HFF-Myc (cell line): Measurements from ENCODE around the gene NOL12.
A peak's percentile ranks its signal among the peaks of the same experiment; 100 is the strongest.

Experiments used
- DNase-seq: peaks from one replicate; pipeline ENCODE4 v3.0.0-alpha.2; 2011; ENCODE audit warnings: low read depth; ENCODE audit errors: extremely low read depth
- H3K4me3 ChIP-seq: replicated peaks from 2 replicates; pipeline ENCODE4 v1.5.1; 2011; ENCODE audit warnings: low read depth, mild to moderate bottlenecking, control low read depth, low read length
- CTCF ChIP-seq: IDR thresholded peaks from 2 replicates; pipeline ENCODE4 v1.5.1; 2012; ENCODE audit warnings: mild to moderate bottlenecking, low read depth, low read length, control low read depth; ENCODE audit errors: missing control alignments

The NOL12 gene

GRCh38 chr22:37665487-37665886 lies 20.7 kb upstream of the NOL12 start:
- no peak for TF ChIP-seq CTCF
- no peak overlapping the region for H3K4me3 ChIP-seq
- no peak for DNase-seq

GRCh38 chr22:37669586-37669985 lies 16.6 kb upstream of the NOL12 start:
- no peak for DNase-seq
- TF ChIP-seq CTCF, result no peak
- H3K4me3 ChIP-seq, result no peak overlapping the region

- DNase-seq, result no peak
- H3K4me3 ChIP-seq, result no peak overlapping the region
- TF ChIP-seq CTCF, result no peak
Observed at GRCh38 chr22:37672206-37672919, 13.8 kb upstream of the NOL12 start.

- no peak for DNase-seq
- no peak overlapping the region for H3K4me3 ChIP-seq
- TF ChIP-seq CTCF, result no peak
Observed at GRCh38 chr22:37672920-37673455, 13.2 kb upstream of the NOL12 start.

- no peak for TF ChIP-seq CTCF
- no peak for DNase-seq
- H3K4me3 ChIP-seq, result no peak overlapping the region
Observed at GRCh38 chr22:37674248-37674647, 11.9 kb upstream of the NOL12 start.

- peak; percentile 93 for DNase-seq
- TF ChIP-seq CTCF, result no peak
- H3K4me3 ChIP-seq, result peak within 1 kb of the TSS; percentile 88
Observed at GRCh38 chr22:37674951-37675929, 10.9 kb upstream of the NOL12 start, which contains the start of gene LGALS1. TSS of gene LGALS1 (plus strand) at chr22:37675636. CDS start at chr22:37675703, 67 bp downstream.
